Stomach (tissue), 9 donors: Measurements from ENCODE around the gene NTHL1. TPM values are rescaled to one million over a fixed set of nuclear protein-coding genes. Genes with fewer than 3 reads are reported as not detected.

Experiments used
- DNase-seq, 2 donors: peaks; one replicate each; pipeline versions ENCODE4 v3.0.0 to v3.0.0-alpha.2; 2013 to 2019
- H3K27ac ChIP-seq, 5 donors: fragments of 200-600 bp in 4 of 5; sonication (generic) in 4 of 5; one replicate each; pipeline ENCODE4 v1.5.1; 2013 to 2019; ENCODE audit warnings: mild to moderate bottlenecking in 1 of 5, moderate library complexity in 1 of 5
- H3K27me3 ChIP-seq, 3 donors: fragments of 200-600 bp; sonication (generic); one replicate each; pipeline ENCODE4 v1.5.1; 2017 to 2019; ENCODE audit warnings: mixed run types in 1 of 3
- H3K36me3 ChIP-seq, 4 donors: fragments of 200-600 bp; sonication (generic); 1 replicate in 3 of 4; 2 replicates in 1 of 4; pipeline ENCODE4 v1.5.1; 2016 to 2019
- H3K4me1 ChIP-seq, 4 donors: fragments of 200-600 bp; sonication (generic); one replicate each; pipeline ENCODE4 v1.5.1; 2016 to 2019
- H3K4me3 ChIP-seq, 4 donors: fragments of 200-600 bp; sonication (generic) in 3 of 4; one replicate each; pipeline ENCODE4 v1.5.1; 2016 to 2019; ENCODE audit warnings: mild to moderate bottlenecking in 1 of 4
- H3K9me3 ChIP-seq, 4 donors: fragments of 200-600 bp; sonication (generic); one replicate each; pipeline ENCODE4 v1.5.1; 2016 to 2019
- EP300 ChIP-seq: sonication (generic); formaldehyde crosslinking; IDR thresholded peaks from one replicate; pipeline ENCODE4 v1.6.1; 2017; ENCODE audit warnings: antibody characterized with exemption
- POLR2A ChIP-seq, 4 donors: fragments of 450-650 bp; IDR thresholded peaks; one replicate each; pipeline ENCODE4 v1.6.1; 2016; ENCODE audit warnings: antibody characterized with exemption in 4 of 4, control low read depth in 2 of 4, mild to moderate bottlenecking in 1 of 4, moderate library complexity in 1 of 4
- POLR2AphosphoS5 ChIP-seq, 3 donors: sonication (generic); formaldehyde crosslinking; IDR thresholded peaks; one replicate each; pipeline ENCODE4 v1.6.1; 2016; ENCODE audit warnings: antibody characterized with exemption in 3 of 3
- WGBS, 5 donors: extraction: QIAGEN DNeasy Blood & Tissue Kit in 3 of 5; methylation state at CpG; one replicate each; pipeline versions ENCODE4 v1.1.5 to v1.1.7; 2013 to 2018; 5-methylcytosine and 5-hydroxymethylcytosine counted together
- intact Hi-C: fragments of 100-400 bp; cut with DNase I; formaldehyde crosslinking; loops from one replicate; pipeline ENCODE4 v1.15.1; 2023; ENCODE audit warnings: low total_unique reads
- polyA plus RNA-seq, 3 donors: library from polyadenylated mRNA; stranded (reverse); fragments of 200-250 nt; gene quantifications; one replicate each; pipeline ENCODE4 v1.2.3, GENCODE V29; 2013
- total RNA-seq, 5 donors: library from RNA; depleted of rRNA; stranded (reverse); fragments of >200 nt; gene quantifications; one replicate each; pipeline versions ENCODE4 v1.1.0 to v1.2.3, GENCODE V29; 2014 to 2016
- TF ChIP-seq, protein P1 (sequence below), 7 experiments: fragments of 450-650 bp in 4 of 7; fragments of 200-600 bp in 3 of 7; sonication (generic) in 3 of 7; IDR thresholded peaks; one replicate each; pipeline ENCODE4 v1.5.1; 2016 to 2019; ENCODE audit warnings: antibody characterized with exemption in 7 of 7, control low read depth in 2 of 7, mild to moderate bottlenecking in 1 of 7
- donor health status: healthy with polysubstance abuse.
- donor health status: Bipolar disorder and iron deficiency.
- donor health status: healthy.

NTHL1 gene
- total and polyA plus RNA-seq, 8 donors = 2.3 to 663 (median 32.9) TPM

DNA sequence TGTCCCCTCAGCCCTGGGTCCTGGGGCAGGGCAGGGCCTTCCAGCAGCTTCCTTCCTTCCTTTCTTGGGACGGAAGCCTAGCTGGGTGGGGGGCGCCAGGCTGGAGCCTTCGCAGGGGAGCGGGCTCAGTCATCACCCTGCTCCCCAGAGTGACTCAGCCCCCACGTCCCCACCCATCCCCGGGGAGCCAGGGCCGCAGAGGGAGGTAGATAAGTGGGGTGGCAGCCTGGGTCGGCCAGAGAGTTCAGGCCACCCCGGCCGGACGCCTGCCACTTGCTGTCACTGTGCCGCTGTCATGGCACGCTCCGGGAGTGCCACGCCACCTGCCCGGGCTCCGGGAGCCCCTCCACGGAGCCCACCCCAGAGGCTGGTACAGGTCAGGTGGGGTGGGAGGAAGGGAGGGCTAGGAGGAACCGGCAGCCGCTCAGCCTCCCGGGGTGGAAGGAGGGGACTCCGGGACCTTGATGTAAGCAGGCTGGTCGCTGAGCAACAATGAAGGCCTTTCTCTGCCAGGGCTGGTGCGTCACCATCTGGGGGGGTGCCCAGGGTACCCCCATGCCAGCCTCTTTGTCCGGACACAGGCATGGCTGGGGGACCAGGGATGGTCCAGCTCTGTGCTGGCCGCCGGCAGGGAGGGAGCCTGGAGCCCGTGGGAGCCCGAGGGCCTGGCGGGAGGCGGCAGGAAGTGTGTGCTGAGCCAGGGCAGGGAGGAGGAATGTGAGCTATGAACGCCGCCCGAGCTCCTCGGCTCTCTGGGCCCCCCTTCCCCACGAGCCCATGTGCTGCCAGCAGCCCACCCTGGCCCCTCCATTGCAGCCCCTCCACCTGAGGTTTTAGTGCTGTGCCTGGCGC, 14.4 kb downstream of the NTHL1 start:
- H3K27ac ChIP-seq = peak overlapping the region; percentile 88 to 95 (median 90)
- TF ChIP-seq POLR2A (IDR thresholded peaks at IDR 0.05) (no peak), POLR2AphosphoS5 (IDR thresholded peaks at IDR 0.05) (peak in 2 of 3 donors; percentile 31)
- H3K27me3 ChIP-seq = no peaks in the 10 kb centered on the region
- peak; percentile 64 to 87 for DNase-seq
- no peaks in the 10 kb centered on the region for H3K9me3 ChIP-seq
- intact Hi-C loops = no loop called here
- H3K36me3 ChIP-seq = peaks cover 15 to 38% (median 29%) of the 10 kb centered on the region in 4 donors
- WGBS, 5 donors = 12 to 19% (median 14%) methylated on average over 13 to 37 of the region's 37 CpGs
- peak overlapping the region; percentile 31 to 41 (median 36) for H3K4me3 ChIP-seq
- H3K4me1 ChIP-seq = peaks cover 60 to 91% (median 85%) of the 10 kb centered on the region in 4 donors

- no peak for TF ChIP-seq EP300
- TF ChIP-seq, protein P1, sequence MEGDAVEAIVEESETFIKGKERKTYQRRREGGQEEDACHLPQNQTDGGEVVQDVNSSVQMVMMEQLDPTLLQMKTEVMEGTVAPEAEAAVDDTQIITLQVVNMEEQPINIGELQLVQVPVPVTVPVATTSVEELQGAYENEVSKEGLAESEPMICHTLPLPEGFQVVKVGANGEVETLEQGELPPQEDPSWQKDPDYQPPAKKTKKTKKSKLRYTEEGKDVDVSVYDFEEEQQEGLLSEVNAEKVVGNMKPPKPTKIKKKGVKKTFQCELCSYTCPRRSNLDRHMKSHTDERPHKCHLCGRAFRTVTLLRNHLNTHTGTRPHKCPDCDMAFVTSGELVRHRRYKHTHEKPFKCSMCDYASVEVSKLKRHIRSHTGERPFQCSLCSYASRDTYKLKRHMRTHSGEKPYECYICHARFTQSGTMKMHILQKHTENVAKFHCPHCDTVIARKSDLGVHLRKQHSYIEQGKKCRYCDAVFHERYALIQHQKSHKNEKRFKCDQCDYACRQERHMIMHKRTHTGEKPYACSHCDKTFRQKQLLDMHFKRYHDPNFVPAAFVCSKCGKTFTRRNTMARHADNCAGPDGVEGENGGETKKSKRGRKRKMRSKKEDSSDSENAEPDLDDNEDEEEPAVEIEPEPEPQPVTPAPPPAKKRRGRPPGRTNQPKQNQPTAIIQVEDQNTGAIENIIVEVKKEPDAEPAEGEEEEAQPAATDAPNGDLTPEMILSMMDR (IDR thresholded peaks at IDR 0.05) = no peak
- Histone ChIP-seq H3K27me3 (peaks cover 0 to 1% (median 0%) of the 10 kb centered on the region in 3 donors), H3K27ac (peak overlapping the region; percentile 88 to 95 (median 90)), H3K4me3 (peak overlapping the region; percentile 31 to 41 (median 36)), H3K9me3 (no peaks in the 10 kb centered on the region), H3K36me3 (peaks cover 12 to 32% (median 23%) of the 10 kb centered on the region in 4 donors), H3K4me1 (peaks cover 67 to 91% (median 85%) of the 10 kb centered on the region in 4 donors)
- peak in 1 of 2 donors; percentile 48 for DNase-seq
- intact Hi-C loops = no loop called here
- WGBS, 5 donors = 48 to 68% (median 65%) methylated on average over 7 to 15 of the region's 15 CpGs
Measured at GRCh38 chr16:2032285-2033056, 15.2 kb downstream of the NTHL1 start.

DNA sequence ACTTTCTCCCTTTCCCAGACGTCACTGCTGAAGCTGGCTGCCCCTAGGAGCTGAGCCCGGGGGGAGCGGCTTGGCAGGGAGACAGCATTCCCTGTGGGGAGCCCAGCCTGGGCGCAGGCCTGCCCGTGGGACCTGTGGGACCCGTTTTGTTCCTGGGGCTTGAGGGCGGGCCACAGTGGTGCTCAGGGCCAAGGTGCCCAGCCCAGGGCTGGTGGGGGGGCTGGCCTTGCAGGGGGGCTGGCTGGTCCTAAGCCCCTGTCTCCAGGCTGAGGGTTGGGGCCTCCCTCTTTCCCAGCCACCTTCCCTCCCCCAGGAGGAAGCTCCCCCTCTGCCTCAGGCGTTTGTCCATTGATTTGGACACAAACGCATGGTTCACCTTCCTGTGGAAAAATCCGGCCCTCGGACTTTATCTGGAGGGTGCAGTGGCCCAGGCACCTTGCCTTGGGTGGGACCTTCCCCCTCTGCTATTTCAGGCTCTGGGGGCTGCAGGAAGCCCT, 16.5 kb downstream of the NTHL1 start:
- H3K9me3 ChIP-seq = no peaks in the 10 kb centered on the region
- DNase-seq = peak in 1 of 2 donors; percentile 20
- peaks cover 4 to 27% (median 15%) of the 10 kb centered on the region in 4 donors for H3K36me3 ChIP-seq
- intact Hi-C loops = no loop called here
- H3K4me3 ChIP-seq = peak overlapping the region in 1 of 4 donors; percentile 6
- H3K27ac ChIP-seq = peak overlapping the region; percentile 34 to 95 (median 89)
- H3K4me1 ChIP-seq = peaks cover 67 to 88% (median 82%) of the 10 kb centered on the region in 4 donors
- WGBS, 5 donors = 50 to 65% (median 57%) methylated on average over 10 to 11 of the region's 11 CpGs
- no peak for TF ChIP-seq POLR2AphosphoS5 (IDR thresholded peaks at IDR 0.05)
- no peak for TF ChIP-seq EP300
- TF ChIP-seq, protein P1 (IDR thresholded peaks at IDR 0.05) = no peak
- TF ChIP-seq POLR2A (IDR thresholded peaks at IDR 0.05) = no peak
- peaks cover 0 to 7% (median 0%) of the 10 kb centered on the region in 3 donors for H3K27me3 ChIP-seq

DNA sequence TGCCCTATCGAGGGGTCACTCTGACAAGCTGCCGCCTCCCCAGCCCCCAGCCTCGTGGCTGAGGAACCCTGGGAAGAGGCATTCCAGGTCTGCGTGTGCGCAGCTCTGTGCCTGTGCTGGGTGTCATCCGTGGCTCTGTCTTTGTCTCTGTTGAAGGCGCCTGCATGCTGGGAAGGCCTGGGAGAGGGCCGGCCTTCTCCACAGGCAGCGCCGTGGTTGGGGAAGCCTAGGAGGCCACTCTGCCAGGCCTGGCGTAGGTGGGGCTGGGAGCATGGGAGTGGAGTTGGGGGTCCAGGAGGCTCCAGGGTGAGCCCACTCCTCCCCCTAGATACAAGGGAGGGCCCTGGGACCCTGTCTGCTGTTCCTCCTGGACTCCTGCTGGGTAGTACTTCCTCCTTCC, 17.6 kb downstream of the NTHL1 start:
- no peaks in the 10 kb centered on the region for H3K9me3 ChIP-seq
- H3K4me1 ChIP-seq = peaks cover 59 to 82% (median 77%) of the 10 kb centered on the region in 4 donors
- WGBS, 5 donors = 71 to 86% (median 85%) methylated on average over 1 to 11 of the region's 11 CpGs
- peak overlapping the region in 3 of 4 donors; percentile 72 to 92 (median 83) for H3K4me3 ChIP-seq
- peaks cover 0 to 7% (median 0%) of the 10 kb centered on the region in 3 donors for H3K27me3 ChIP-seq
- no peak for TF ChIP-seq POLR2AphosphoS5 (IDR thresholded peaks at IDR 0.05)
- no peak for TF ChIP-seq EP300
- no peak for TF ChIP-seq POLR2A (IDR thresholded peaks at IDR 0.05)
- TF ChIP-seq, protein P1 (IDR thresholded peaks at IDR 0.05) = no peak
- peaks cover 4 to 27% (median 15%) of the 10 kb centered on the region in 4 donors for H3K36me3 ChIP-seq
- DNase-seq = no peak
- peak overlapping the region in 3 of 5 donors; percentile 88 to 95 (median 92) for H3K27ac ChIP-seq
- intact Hi-C loops = no loop called here
